ENCODE measurements around the gene MAP2K6. TPM values are rescaled to one million over a fixed set of nuclear protein-coding genes. Genes with fewer than 3 reads are reported as not detected.

MAP2K6 gene
- total RNA-seq, 3 donors from 2014 or later: 0.71 to 1.1 (median 0.87) TPM

- Mint-ChIP-seq H3K27me3 (ENCODE audit: low read depth) (no peaks in the 10 kb centered on the region), H3K9me3 (no peaks in the 10 kb centered on the region), H3K36me3 (ENCODE audit: insufficient read depth) (peaks cover 24% of the 10 kb centered on the region), H3K4me1 (ENCODE audit: low read depth) (peaks cover 16% of the 10 kb centered on the region), H3K4me3 (no peak overlapping the region)
- DNase-seq: no peak
- ATAC-seq: no peak
Observed at GRCh38 chr17:69505740-69506139, 91.2 kb downstream of the MAP2K6 start.

DNA sequence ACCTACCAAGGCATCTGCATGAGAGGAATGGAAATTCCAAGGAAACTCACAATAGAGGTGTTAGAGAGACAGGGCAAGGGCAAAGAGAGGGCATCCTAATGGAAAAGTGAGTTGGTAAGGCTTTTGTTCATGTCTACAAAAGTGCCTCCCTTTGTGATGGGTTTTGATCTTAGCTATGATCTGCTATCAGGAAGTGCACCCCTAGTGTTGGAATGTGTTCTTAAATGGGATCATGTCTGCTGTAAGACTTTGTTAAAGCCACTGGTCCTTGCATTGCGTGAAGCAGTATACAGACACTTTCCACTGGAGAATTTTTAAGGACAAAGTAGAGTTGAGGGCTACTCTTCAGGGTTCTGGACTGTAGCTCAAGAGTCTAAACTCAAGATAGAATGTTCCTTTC is 92.0 kb downstream of the MAP2K6 start:
- Mint-ChIP-seq H3K4me1 (ENCODE audit: low read depth) (peaks cover 14% of the 10 kb centered on the region), H3K27me3 (ENCODE audit: low read depth) (no peaks in the 10 kb centered on the region), H3K36me3 (ENCODE audit: insufficient read depth) (peaks cover 27% of the 10 kb centered on the region), H3K4me3 (no peak overlapping the region), H3K9me3 (no peaks in the 10 kb centered on the region)
- DNase-seq (no peak), ATAC-seq (no peak)

- H3K27me3 Mint-ChIP-seq (ENCODE audit: low read depth): no peaks in the 10 kb centered on the region
- ATAC-seq (no peak), DNase-seq (no peak)
- H3K36me3 Mint-ChIP-seq (ENCODE audit: insufficient read depth): peaks cover 30% of the 10 kb centered on the region
- H3K9me3 Mint-ChIP-seq: no peaks in the 10 kb centered on the region
- no peak overlapping the region for H3K4me3 Mint-ChIP-seq
- H3K4me1 Mint-ChIP-seq (ENCODE audit: low read depth): peaks cover 2% of the 10 kb centered on the region
Observed at GRCh38 chr17:69508814-69509213, 94.3 kb downstream of the MAP2K6 start.

- ATAC-seq (no peak), DNase-seq (no peak)
- peaks cover 3% of the 10 kb centered on the region for H3K4me1 Mint-ChIP-seq (ENCODE audit: low read depth)
- H3K36me3 Mint-ChIP-seq (ENCODE audit: insufficient read depth): peaks cover 21% of the 10 kb centered on the region
- no peaks in the 10 kb centered on the region for H3K27me3 Mint-ChIP-seq (ENCODE audit: low read depth)
- no peak overlapping the region for H3K4me3 Mint-ChIP-seq
- H3K9me3 Mint-ChIP-seq: no peaks in the 10 kb centered on the region
Observed at GRCh38 chr17:69511250-69511649, 96.8 kb downstream of the MAP2K6 start.

DNA sequence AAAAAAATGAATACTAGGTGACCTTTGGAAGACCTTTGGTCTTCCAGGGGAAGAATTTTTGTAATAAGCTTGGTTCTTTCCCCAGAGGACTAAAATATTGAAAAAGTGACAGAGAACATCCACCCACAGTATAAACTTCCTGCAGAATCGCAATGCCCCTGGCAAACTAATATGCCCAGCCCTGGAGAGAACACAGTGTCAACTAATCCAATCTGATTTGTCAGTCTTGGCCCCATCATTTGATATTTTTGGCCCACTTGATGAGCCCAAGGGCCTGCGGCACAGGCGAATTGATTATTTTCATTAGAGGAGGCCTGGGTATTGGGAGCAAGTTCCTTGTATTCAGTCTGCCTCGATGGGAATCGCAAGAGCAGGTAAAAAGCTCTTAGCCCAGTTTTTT is 98.4 kb downstream of the MAP2K6 start:
- Mint-ChIP-seq H3K27me3 (ENCODE audit: low read depth) (no peaks in the 10 kb centered on the region), H3K36me3 (ENCODE audit: insufficient read depth) (peaks cover 22% of the 10 kb centered on the region), H3K4me1 (ENCODE audit: low read depth) (peaks cover 8% of the 10 kb centered on the region), H3K4me3 (no peak overlapping the region), H3K9me3 (no peaks in the 10 kb centered on the region)
- ATAC-seq: no peak
- no peak for DNase-seq

DNA sequence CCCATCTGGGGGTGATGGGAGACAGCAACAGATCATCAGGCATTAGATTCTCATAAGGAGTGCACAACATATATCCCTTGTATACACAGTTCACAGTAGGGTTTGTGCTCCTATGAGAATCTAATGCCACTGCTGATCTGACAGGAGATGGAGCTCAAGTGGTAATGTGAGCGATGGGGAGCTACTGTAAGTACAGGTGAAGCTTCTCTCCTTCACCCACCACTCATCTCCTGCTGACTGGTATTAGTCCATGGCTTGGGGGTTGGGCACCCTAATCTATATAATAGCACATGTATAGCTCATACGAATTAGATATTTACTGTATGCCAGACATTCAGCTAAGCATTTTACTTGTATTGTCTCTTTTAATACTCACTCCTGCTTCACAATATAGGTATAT is 101.7 kb downstream of the MAP2K6 start:
- H3K36me3 Mint-ChIP-seq (ENCODE audit: insufficient read depth): peaks cover 46% of the 10 kb centered on the region
- no peak for DNase-seq

DNA sequence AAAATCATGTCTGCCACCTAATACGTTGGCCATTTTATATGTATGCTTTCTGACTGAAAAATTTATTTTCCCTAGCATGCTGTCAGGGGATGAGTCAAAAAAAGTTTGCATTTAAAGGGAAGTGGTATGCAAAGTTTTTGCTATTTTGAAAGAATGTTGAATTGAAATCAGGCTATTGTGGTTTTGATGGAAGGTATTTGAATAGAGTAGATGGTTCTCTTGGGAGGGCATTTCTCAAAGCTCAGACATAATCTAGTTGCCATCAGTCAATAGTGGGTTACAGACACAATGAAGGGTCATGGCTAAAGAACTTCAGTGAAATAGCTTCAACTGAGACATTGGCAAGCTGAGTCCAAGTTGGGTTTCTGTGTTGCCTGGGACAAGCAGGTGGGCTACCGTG is 102.4 kb downstream of the MAP2K6 start:
- ATAC-seq (no peak), DNase-seq (no peak)
- Mint-ChIP-seq H3K4me3 (no peak overlapping the region), H3K27me3 (ENCODE audit: low read depth) (no peaks in the 10 kb centered on the region), H3K9me3 (no peaks in the 10 kb centered on the region), H3K4me1 (ENCODE audit: low read depth) (peaks cover 8% of the 10 kb centered on the region), H3K36me3 (ENCODE audit: insufficient read depth) (peaks cover 48% of the 10 kb centered on the region)

More for the DNA sequence above, 101.7 kb downstream of the MAP2K6 start:
- no peak overlapping the region for H3K4me3 Mint-ChIP-seq
- ATAC-seq: no peak
- no peaks in the 10 kb centered on the region for H3K27me3 Mint-ChIP-seq (ENCODE audit: low read depth)
- no peaks in the 10 kb centered on the region for H3K9me3 Mint-ChIP-seq
- peaks cover 8% of the 10 kb centered on the region for H3K4me1 Mint-ChIP-seq (ENCODE audit: low read depth)

DNA sequence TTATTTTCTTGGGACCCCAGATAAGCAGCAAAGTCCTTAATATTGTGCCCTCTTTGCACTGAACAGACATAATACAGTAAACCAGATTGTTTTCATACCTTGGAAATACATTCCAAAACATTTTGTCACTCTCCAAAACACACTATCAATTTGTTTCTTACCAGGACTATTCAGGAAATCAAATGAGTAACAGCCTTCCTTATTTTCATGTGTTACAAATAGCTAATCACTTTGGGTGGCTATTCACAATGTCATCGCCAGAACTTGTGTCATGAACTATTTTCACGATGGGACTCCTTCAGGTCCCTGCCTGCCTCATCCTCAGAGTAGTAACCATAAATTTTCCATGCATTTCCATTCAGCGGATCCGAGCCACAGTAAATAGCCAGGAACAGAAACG is 104.5 kb downstream of the MAP2K6 start:
- H3K4me1 Mint-ChIP-seq (ENCODE audit: low read depth): peaks cover 8% of the 10 kb centered on the region
- ATAC-seq (no peak), DNase-seq (no peak)
- H3K9me3 Mint-ChIP-seq: no peaks in the 10 kb centered on the region
- H3K27me3 Mint-ChIP-seq (ENCODE audit: low read depth): no peaks in the 10 kb centered on the region
- H3K36me3 Mint-ChIP-seq (ENCODE audit: insufficient read depth): peaks cover 47% of the 10 kb centered on the region
- H3K4me3 Mint-ChIP-seq: no peak overlapping the region

DNA sequence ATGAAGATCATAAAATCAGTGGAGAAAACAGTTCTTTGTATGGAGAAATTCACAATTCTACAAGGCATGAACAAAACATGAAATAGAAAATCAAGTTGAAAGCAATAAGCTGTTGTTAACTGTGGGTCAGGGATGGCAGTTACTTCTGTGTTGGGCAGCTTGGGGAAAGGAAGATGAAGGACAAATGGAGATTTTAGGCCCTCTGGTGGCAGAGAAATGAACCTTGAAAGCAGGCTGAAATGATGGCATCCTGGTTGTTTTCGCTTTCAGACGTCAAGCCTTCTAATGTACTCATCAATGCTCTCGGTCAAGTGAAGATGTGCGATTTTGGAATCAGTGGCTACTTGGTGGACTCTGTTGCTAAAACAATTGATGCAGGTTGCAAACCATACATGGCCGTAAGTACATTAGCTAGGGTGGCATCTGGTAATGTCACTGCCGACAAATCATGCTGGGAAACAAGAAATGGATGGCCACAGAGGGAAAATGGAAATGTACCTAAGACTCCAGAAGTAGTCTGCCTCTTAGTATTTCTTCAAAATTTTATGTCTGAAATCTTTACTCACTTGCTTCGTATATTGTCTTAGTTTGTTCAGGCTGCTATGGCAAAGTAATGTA is 108.9 kb downstream of the MAP2K6 start:
- Mint-ChIP-seq H3K4me1 (ENCODE audit: low read depth) (no peaks in the 10 kb centered on the region), H3K4me3 (no peak overlapping the region), H3K27me3 (ENCODE audit: low read depth) (no peaks in the 10 kb centered on the region), H3K36me3 (ENCODE audit: insufficient read depth) (peaks cover 53% of the 10 kb centered on the region), H3K9me3 (no peaks in the 10 kb centered on the region)
- no peak for DNase-seq
- no peak for ATAC-seq

GRCh38 chr17:69524854-69525253 is 110.4 kb downstream of the MAP2K6 start:
- Mint-ChIP-seq H3K9me3 (no peaks in the 10 kb centered on the region), H3K4me3 (no peak overlapping the region), H3K4me1 (ENCODE audit: low read depth) (no peaks in the 10 kb centered on the region), H3K36me3 (ENCODE audit: insufficient read depth) (peaks cover 43% of the 10 kb centered on the region), H3K27me3 (ENCODE audit: low read depth) (no peaks in the 10 kb centered on the region)
- ATAC-seq (no peak), DNase-seq (no peak)

- H3K9me3 Mint-ChIP-seq: no peaks in the 10 kb centered on the region
- no peaks in the 10 kb centered on the region for H3K27me3 Mint-ChIP-seq (ENCODE audit: low read depth)
- H3K4me3 Mint-ChIP-seq: no peak overlapping the region
- ATAC-seq: no peak
- H3K36me3 Mint-ChIP-seq (ENCODE audit: insufficient read depth): peaks cover 35% of the 10 kb centered on the region
- DNase-seq: no peak
- no peaks in the 10 kb centered on the region for H3K4me1 Mint-ChIP-seq (ENCODE audit: low read depth)
Observed at GRCh38 chr17:69525920-69526841, 111.7 kb downstream of the MAP2K6 start.

- no peaks in the 10 kb centered on the region for H3K27me3 Mint-ChIP-seq (ENCODE audit: low read depth)
- DNase-seq (no peak), ATAC-seq (no peak)
- peaks cover 37% of the 10 kb centered on the region for H3K36me3 Mint-ChIP-seq (ENCODE audit: insufficient read depth)
- no peaks in the 10 kb centered on the region for H3K9me3 Mint-ChIP-seq
- H3K4me3 Mint-ChIP-seq: no peak overlapping the region
- H3K4me1 Mint-ChIP-seq (ENCODE audit: low read depth): no peaks in the 10 kb centered on the region
Observed at GRCh38 chr17:69528035-69528434, 113.5 kb downstream of the MAP2K6 start.

DNA sequence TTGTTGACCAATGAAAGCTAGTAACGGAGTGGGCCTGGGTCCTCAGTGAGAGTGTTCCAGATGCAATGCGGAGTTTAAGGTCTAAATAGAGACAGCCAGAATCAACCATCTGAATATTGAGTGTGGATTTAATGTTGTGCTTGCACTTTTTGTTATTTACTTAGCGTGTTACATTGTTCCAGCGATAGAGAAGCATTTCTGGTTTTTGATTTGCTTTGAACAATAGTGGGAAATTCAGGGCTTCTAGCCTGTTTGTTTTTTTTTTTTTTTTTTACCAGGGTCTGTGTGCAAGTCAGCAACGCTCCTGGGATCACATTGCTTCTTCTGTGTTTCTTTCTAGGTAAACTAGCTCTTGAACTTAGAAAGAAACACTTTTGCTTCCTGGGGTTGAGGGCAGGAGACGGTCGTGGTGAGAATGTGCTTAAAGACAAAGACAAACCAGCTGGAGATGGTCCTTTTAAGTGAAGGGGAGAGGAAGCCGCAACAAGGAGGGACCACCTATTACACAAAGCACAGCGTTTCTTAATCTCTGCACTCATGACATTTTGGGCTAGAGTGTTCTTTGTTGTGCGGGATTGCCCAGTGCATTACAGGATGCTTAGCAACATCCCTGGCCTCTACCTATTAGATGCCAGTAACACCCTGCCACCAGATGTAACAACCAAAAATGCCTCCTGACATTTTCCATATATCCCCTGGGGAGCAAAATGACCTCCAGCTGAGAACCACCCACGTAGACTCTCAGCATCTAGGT is 119.2 kb downstream of the MAP2K6 start:
- peaks cover 43% of the 10 kb centered on the region for H3K36me3 Mint-ChIP-seq (ENCODE audit: insufficient read depth)
- DNase-seq (no peak), ATAC-seq (no peak)
- no peaks in the 10 kb centered on the region for H3K4me1 Mint-ChIP-seq (ENCODE audit: low read depth)
- no peaks in the 10 kb centered on the region for H3K9me3 Mint-ChIP-seq
- H3K27me3 Mint-ChIP-seq (ENCODE audit: low read depth): no peaks in the 10 kb centered on the region
- no peak overlapping the region for H3K4me3 Mint-ChIP-seq

- H3K4me3 Mint-ChIP-seq: no peak overlapping the region
- peaks cover 43% of the 10 kb centered on the region for H3K36me3 Mint-ChIP-seq (ENCODE audit: insufficient read depth)
- no peaks in the 10 kb centered on the region for H3K27me3 Mint-ChIP-seq (ENCODE audit: low read depth)
- DNase-seq (no peak), ATAC-seq (no peak)
- no peaks in the 10 kb centered on the region for H3K4me1 Mint-ChIP-seq (ENCODE audit: low read depth)
- no peaks in the 10 kb centered on the region for H3K9me3 Mint-ChIP-seq
Observed at GRCh38 chr17:69534235-69534621, 119.7 kb downstream of the MAP2K6 start.

Data from activated T-cell treated with anti-CD3 and anti-CD28 coated beads, Interleukin-2, amount 50 U/mL, for 4 hours (primary cell).